IMR-90 (cell line): Measurements from ENCODE around the gene NUP93.

Experiments used
- CTCF ChIP-seq: conservative IDR thresholded peaks from 2 replicates; pipeline ENCODE4 v1.5.1; 2012; ENCODE audit warnings: mild to moderate bottlenecking, low read depth, low read length, improper control_type of control experiment
- ELK1 ChIP-seq: fragments of 150-350 bp; IDR thresholded peaks from 2 replicates; pipeline ENCODE4 v1.6.1; 2016; ENCODE audit warnings: low read depth, mild to moderate bottlenecking, low read length, moderate library complexity, borderline replicate concordance

GRCh38 chr16:56847173-56847910, 117.4 kb downstream of the NUP93 start:
- TF ChIP-seq CTCF (no peak), ELK1 (no peak)
